Measurements from ENCODE around the gene CXXC1. TPM values are rescaled to one million over a fixed set of nuclear protein-coding genes. Genes with fewer than 3 reads are reported as not detected.

The CXXC1 gene
- polyA plus RNA-seq (2013), result 62.9 TPM

DNA sequence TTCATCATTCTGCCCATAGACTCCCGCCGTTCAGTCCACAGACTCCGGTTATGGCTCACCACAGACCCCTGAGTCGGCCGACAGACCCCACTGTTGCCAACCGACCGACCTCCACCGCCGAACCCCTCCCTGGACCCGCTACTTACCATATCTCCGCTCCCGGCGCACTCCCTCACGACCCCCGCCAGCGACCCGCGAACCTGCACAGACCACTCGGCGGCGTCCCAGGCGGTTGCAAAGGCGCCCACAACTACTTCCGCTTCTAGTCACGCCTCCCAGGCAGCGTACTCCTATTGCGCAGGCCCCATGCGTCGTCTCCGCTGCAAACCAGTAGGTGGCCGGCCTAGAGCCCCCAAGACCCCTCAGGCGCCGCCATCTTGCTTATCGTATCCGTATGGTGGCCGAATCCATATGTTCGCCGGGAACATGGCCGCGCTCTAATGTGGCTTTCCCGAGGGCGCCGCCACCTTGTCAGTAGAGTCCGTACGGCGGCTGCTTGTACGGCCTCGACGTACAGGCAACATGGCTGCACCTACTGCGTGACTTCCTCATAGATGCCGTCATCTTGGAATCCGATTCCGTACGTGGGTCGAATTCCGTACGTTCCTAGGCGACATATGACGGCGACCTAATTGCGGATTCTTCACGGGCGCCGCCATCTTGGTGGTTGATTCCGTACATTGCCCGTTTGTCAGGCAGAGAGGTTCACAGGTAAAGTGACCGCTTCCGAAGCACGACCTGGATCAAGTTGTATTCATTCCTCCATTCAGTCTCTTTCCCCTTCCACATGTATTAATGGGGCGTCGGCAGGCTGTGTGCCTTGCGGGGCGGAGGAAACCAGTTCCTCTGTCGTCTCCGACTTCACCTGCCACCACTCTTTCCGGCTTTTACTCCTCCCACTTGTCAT, at the start of gene CXXC1:
Gene CXXC1, minus strand, starts transcription at position 252 of the 907 bp plus-strand sequence. Its CDS starts 103 bp downstream, at position 149.
- Histone ChIP-seq H3K9me3 (ENCODE audit: control extremely low read depth in 1 of 5, control insufficient read depth in 4 of 5, insufficient read depth in 2 of 5, low read depth in 1 of 5, low read length in 4 of 5) (no peaks in the 10 kb centered on the region), H3K27ac (ENCODE audit: insufficient read depth in 1 of 2, low read depth in 1 of 2, low read length in 2 of 2, poor library complexity in 1 of 2, severe bottlenecking in 2 of 2) (peak within 1 kb of the TSS; percentile 67 to 88), H3K4me1 (ENCODE audit: control extremely low read depth in 1 of 4, control insufficient read depth in 4 of 4, insufficient read depth in 4 of 4, low read length in 3 of 4) (peaks cover 2 to 16% (median 13%) of the 10 kb centered on the region in 4 experiments), H3K36me3 (ENCODE audit: control insufficient read depth in 4 of 4, insufficient read depth in 4 of 4, low read length in 3 of 4) (peaks cover 2 to 35% (median 26%) of the 10 kb centered on the region in 4 experiments), H3K27me3 (replicated peaks in 2 of 5; ENCODE audit: control insufficient read depth in 4 of 5, insufficient read depth in 5 of 5, low read length in 4 of 5) (peaks cover 0 to 2% (median 0%) of the 10 kb centered on the region in 5 experiments), H3K4me3 (ENCODE audit: control insufficient read depth in 1 of 7, extremely low read depth in 1 of 7, insufficient read depth in 4 of 7, low read depth in 2 of 7, low read length in 6 of 7) (peak within 1 kb of the TSS; percentile 91 to 98 (median 98))
- ChIA-PET CTCF (no interaction called here), POLR2A (no interaction called here)
- under 1% methylated on average over 67 of the region's 76 CpGs for WGBS (ENCODE audit: insufficient coverage)
- DNase-seq, result peak; percentile 100

DNA sequence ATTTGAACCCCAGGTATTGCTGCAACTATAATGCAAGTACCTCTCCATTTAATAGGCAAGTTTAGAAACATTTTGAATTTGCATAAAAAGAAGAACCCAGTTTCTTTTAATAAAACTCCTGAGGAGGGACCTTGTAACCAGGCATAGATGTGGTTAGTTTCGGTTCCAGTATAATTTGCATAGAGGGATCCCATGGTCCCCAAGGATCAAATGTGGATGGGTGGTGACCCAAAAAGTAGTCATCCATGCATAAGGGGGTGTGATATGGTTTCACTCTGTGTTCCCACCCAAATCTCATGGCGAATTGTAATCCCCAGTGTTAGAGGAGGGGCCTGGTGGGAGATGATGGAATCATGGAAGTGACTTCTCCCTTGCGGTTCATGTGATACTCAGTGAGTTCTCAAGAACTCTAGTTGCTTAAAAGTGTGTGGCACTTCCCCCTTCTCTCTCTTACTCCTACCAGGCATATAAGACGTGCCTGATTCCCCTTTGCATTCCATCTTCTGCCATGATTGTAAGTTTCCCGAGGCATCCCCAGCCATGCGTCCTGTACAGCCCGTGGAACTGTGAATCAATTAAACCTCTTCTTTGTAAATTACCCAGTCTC, 47.2 kb upstream of the CXXC1 start:
- CTCF ChIA-PET, result no interaction called here
- Histone ChIP-seq H3K4me1 (ENCODE audit: control extremely low read depth in 1 of 4, control insufficient read depth in 4 of 4, insufficient read depth in 4 of 4, low read length in 3 of 4) (no peaks in the 10 kb centered on the region), H3K4me3 (ENCODE audit: control insufficient read depth in 1 of 7, extremely low read depth in 1 of 7, insufficient read depth in 4 of 7, low read depth in 2 of 7, low read length in 6 of 7) (no peak overlapping the region), H3K27ac (ENCODE audit: insufficient read depth in 1 of 2, low read depth in 1 of 2, low read length in 2 of 2, poor library complexity in 1 of 2, severe bottlenecking in 2 of 2) (no peak overlapping the region), H3K36me3 (ENCODE audit: control insufficient read depth in 4 of 4, insufficient read depth in 4 of 4, low read length in 3 of 4) (no peaks in the 10 kb centered on the region), H3K27me3 (replicated peaks in 2 of 5; ENCODE audit: control insufficient read depth in 4 of 5, insufficient read depth in 5 of 5, low read length in 4 of 5) (peaks cover 0 to 4% (median 0%) of the 10 kb centered on the region in 5 experiments), H3K9me3 (ENCODE audit: control extremely low read depth in 1 of 5, control insufficient read depth in 4 of 5, insufficient read depth in 2 of 5, low read depth in 1 of 5, low read length in 4 of 5) (peaks cover 0 to 5% (median 0%) of the 10 kb centered on the region in 5 experiments)
- DNase-seq, result no peak
- 100% methylated on average over 3 of the region's 7 CpGs for WGBS (ENCODE audit: insufficient coverage)
- POLR2A ChIA-PET, result no interaction called here

DNA sequence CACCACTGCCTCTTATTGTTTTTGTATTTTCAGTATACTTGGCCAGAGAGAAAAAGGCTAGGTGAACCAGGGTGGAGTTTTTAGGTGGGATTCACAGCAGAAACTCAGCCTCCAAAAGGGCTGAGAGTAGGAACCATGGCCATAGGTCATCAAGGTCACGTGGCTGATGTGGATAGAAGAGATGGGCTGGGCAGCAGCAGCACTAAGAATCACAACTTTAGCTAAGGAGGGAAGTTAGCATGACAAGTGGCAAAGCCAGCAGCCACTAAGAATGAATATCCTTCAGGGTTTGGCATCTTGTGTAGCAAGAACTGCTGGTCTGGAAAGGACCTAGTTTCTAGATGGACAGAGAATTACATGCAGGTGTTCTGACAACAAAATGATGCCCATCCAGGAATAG, 44.2 kb upstream of the CXXC1 start:
- POLR2A ChIA-PET, result interaction anchor here (0.7 kb wide), 1 partner anchor 31 kb away, joined by 3 read pairs; no protein-coding TSS in a partner anchor
- CTCF ChIA-PET, result no interaction called here
- H3K27ac ChIP-seq (ENCODE audit: insufficient read depth in 1 of 2, low read depth in 1 of 2, low read length in 2 of 2, poor library complexity in 1 of 2, severe bottlenecking in 2 of 2), result no peak overlapping the region

DNA sequence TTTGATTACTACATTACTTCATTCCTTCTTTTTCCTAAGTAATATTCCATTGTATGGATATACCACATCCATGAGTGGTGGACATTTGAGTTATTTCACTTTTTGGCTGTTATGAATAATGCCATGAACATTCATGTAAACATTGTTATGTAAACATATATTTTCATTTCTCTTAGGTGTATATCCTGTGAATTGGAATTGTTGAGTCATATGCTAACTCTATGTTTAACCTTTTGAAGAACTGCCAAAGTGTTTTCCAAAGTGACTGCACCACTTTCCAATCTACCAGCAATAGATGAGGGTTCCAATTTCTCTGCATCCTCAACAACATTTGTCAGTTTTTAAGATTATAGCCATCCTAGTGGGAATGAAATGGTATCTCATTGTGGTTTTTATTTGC, 42.7 kb upstream of the CXXC1 start:
- no peak overlapping the region for H3K27ac ChIP-seq (ENCODE audit: insufficient read depth in 1 of 2, low read depth in 1 of 2, low read length in 2 of 2, poor library complexity in 1 of 2, severe bottlenecking in 2 of 2)
- POLR2A ChIA-PET, result no interaction called here
- CTCF ChIA-PET, result no interaction called here
- no peaks in the 10 kb centered on the region for H3K36me3 ChIP-seq (ENCODE audit: control insufficient read depth in 4 of 4, insufficient read depth in 4 of 4, low read length in 3 of 4)
- DNase-seq, result no peak
- H3K4me1 ChIP-seq (ENCODE audit: control extremely low read depth in 1 of 4, control insufficient read depth in 4 of 4, insufficient read depth in 4 of 4, low read length in 3 of 4), result no peaks in the 10 kb centered on the region
- H3K9me3 ChIP-seq (ENCODE audit: control extremely low read depth in 1 of 5, control insufficient read depth in 4 of 5, insufficient read depth in 2 of 5, low read depth in 1 of 5, low read length in 4 of 5), result peaks cover 0 to 5% (median 0%) of the 10 kb centered on the region in 5 experiments
- H3K4me3 ChIP-seq (ENCODE audit: control insufficient read depth in 1 of 7, extremely low read depth in 1 of 7, insufficient read depth in 4 of 7, low read depth in 2 of 7, low read length in 6 of 7), result no peak overlapping the region
- peaks cover 0 to 7% (median 0%) of the 10 kb centered on the region in 5 experiments for H3K27me3 ChIP-seq (replicated peaks in 2 of 5; ENCODE audit: control insufficient read depth in 4 of 5, insufficient read depth in 5 of 5, low read length in 4 of 5)

More for the DNA sequence above, 44.2 kb upstream of the CXXC1 start:
- H3K4me3 ChIP-seq (ENCODE audit: control insufficient read depth in 1 of 7, extremely low read depth in 1 of 7, insufficient read depth in 4 of 7, low read depth in 2 of 7, low read length in 6 of 7), result no peak overlapping the region
- no peaks in the 10 kb centered on the region for H3K36me3 ChIP-seq (ENCODE audit: control insufficient read depth in 4 of 4, insufficient read depth in 4 of 4, low read length in 3 of 4)
- WGBS (ENCODE audit: insufficient coverage), result 71% methylated on average over 1 of the region's 1 CpG
- H3K9me3 ChIP-seq (ENCODE audit: control extremely low read depth in 1 of 5, control insufficient read depth in 4 of 5, insufficient read depth in 2 of 5, low read depth in 1 of 5, low read length in 4 of 5), result peaks cover 0 to 5% (median 0%) of the 10 kb centered on the region in 5 experiments
- peaks cover 0 to 6% (median 0%) of the 10 kb centered on the region in 5 experiments for H3K27me3 ChIP-seq (replicated peaks in 2 of 5; ENCODE audit: control insufficient read depth in 4 of 5, insufficient read depth in 5 of 5, low read length in 4 of 5)
- no peaks in the 10 kb centered on the region for H3K4me1 ChIP-seq (ENCODE audit: control extremely low read depth in 1 of 4, control insufficient read depth in 4 of 4, insufficient read depth in 4 of 4, low read length in 3 of 4)
- no peak for DNase-seq

DNA sequence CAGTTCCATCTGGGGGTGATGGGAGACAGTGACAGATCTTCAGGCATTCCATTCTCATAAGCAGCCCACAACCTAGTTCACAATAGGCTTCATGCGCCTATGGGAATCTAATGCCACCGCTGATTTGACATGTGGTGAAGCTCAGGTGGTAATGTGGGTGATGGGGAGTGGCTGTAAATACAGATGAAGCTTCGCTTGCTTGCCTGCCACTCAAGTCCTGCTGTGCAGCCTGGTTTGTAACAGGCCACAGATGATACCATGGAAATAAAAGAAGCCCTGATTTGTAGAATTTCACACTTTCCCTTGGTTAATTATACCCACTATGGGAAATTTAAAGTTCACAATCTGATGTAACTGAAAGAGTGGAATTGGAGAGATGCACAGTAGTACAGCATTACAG, 40.5 kb upstream of the CXXC1 start:
- POLR2A ChIA-PET, result no interaction called here
- WGBS (ENCODE audit: insufficient coverage), result 86% methylated on average over 2 of the region's 3 CpGs
- CTCF ChIA-PET, result no interaction called here
- Histone ChIP-seq H3K36me3 (ENCODE audit: control insufficient read depth in 4 of 4, insufficient read depth in 4 of 4, low read length in 3 of 4) (no peaks in the 10 kb centered on the region), H3K4me3 (ENCODE audit: control insufficient read depth in 1 of 7, extremely low read depth in 1 of 7, insufficient read depth in 4 of 7, low read depth in 2 of 7, low read length in 6 of 7) (no peak overlapping the region), H3K4me1 (ENCODE audit: control extremely low read depth in 1 of 4, control insufficient read depth in 4 of 4, insufficient read depth in 4 of 4, low read length in 3 of 4) (no peaks in the 10 kb centered on the region), H3K27me3 (replicated peaks in 2 of 5; ENCODE audit: control insufficient read depth in 4 of 5, insufficient read depth in 5 of 5, low read length in 4 of 5) (peaks cover 0 to 5% (median 4%) of the 10 kb centered on the region in 5 experiments), H3K9me3 (ENCODE audit: control extremely low read depth in 1 of 5, control insufficient read depth in 4 of 5, insufficient read depth in 2 of 5, low read depth in 1 of 5, low read length in 4 of 5) (peaks cover 0 to 5% (median 0%) of the 10 kb centered on the region in 5 experiments), H3K27ac (ENCODE audit: insufficient read depth in 1 of 2, low read depth in 1 of 2, low read length in 2 of 2, poor library complexity in 1 of 2, severe bottlenecking in 2 of 2) (no peak overlapping the region)
- DNase-seq, result no peak

DNA sequence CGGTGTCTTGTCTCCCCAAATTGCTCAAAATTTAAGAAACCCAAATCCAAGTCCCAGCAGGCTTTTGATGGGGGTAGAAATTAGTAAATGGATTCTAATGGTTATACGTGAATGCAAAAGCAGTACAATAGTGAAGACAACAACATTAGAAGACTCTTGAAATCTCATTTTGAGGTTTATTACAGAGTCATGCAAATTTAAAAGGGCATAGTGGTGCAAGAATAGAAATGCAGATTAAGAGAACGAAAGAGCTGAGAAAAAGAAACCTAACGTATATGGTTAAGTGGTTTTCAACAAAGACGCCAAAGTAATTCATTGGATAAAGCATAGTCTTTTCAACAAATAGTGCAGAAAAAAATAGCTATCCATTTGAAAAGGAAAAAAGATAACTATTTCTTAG, 33.2 kb upstream of the CXXC1 start:
- H3K4me3 ChIP-seq (ENCODE audit: control insufficient read depth in 1 of 7, extremely low read depth in 1 of 7, insufficient read depth in 4 of 7, low read depth in 2 of 7, low read length in 6 of 7), result no peak overlapping the region
- WGBS (ENCODE audit: insufficient coverage), result 100% methylated on average over 1 of the region's 5 CpGs

More for the DNA sequence above, 33.2 kb upstream of the CXXC1 start:
- no peaks in the 10 kb centered on the region for H3K9me3 ChIP-seq (ENCODE audit: control extremely low read depth in 1 of 5, control insufficient read depth in 4 of 5, insufficient read depth in 2 of 5, low read depth in 1 of 5, low read length in 4 of 5)
- H3K27ac ChIP-seq (ENCODE audit: insufficient read depth in 1 of 2, low read depth in 1 of 2, low read length in 2 of 2, poor library complexity in 1 of 2, severe bottlenecking in 2 of 2), result no peak overlapping the region
- POLR2A ChIA-PET, result no interaction called here
- no peaks in the 10 kb centered on the region for H3K36me3 ChIP-seq (ENCODE audit: control insufficient read depth in 4 of 4, insufficient read depth in 4 of 4, low read length in 3 of 4)
- H3K4me1 ChIP-seq (ENCODE audit: control extremely low read depth in 1 of 4, control insufficient read depth in 4 of 4, insufficient read depth in 4 of 4, low read length in 3 of 4), result no peaks in the 10 kb centered on the region
- no peak for DNase-seq
- peaks cover 0 to 12% (median 4%) of the 10 kb centered on the region in 5 experiments for H3K27me3 ChIP-seq (replicated peaks in 2 of 5; ENCODE audit: control insufficient read depth in 4 of 5, insufficient read depth in 5 of 5, low read length in 4 of 5)
- CTCF ChIA-PET, result no interaction called here

Data from common myeloid progenitor, CD34-positive (primary cell).